HG02884 (cell line): ENCODE data around the gene CNP.

Source experiments
- ATAC-seq: cut with Tn5 transposase; IDR thresholded peaks from one replicate; pipeline ENCODE4 v1.9.1; 2021; ENCODE audit warnings: mild to moderate bottlenecking, moderate library complexity; ENCODE audit not compliant: unreplicated experiment

CNP gene

DNA sequence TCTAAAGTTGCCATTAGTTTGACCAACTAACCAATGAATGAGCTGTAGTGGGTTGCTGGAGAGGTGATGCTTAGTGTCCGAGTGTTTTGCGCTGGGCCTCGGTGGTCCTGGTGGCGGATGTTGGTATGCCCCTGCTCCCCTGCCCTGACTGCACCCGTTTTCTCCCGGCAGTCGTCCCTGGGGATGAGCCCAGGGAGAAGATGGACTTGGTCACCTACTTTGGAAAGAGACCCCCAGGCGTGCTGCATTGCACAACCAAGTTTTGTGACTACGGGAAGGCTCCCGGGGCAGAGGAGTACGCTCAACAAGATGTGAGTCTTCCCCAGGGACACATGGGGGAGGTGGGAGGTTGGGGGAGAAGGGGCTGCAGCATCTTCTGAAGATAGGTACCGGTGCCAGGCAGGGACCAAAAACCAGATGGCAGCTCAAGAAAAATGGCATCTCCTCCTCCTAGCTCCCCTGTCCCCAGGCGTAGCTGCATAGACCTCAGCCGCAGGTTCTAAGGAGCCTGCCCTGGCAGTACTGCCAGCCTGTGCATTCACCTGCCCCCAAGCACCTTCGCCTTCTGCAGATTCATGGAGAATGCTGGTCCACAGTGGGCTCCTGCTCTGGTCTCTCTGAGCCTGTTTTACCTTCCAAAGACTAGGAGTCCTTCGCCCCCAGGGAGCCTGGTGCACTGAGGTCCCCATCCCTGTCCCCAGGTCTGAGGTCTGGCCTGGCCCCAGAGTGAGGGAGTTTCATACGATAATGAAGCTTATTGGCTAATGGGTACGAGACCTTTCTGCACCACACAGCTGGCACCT, 5.3 kb downstream of the CNP start:
- ATAC-seq = no peak

DNA sequence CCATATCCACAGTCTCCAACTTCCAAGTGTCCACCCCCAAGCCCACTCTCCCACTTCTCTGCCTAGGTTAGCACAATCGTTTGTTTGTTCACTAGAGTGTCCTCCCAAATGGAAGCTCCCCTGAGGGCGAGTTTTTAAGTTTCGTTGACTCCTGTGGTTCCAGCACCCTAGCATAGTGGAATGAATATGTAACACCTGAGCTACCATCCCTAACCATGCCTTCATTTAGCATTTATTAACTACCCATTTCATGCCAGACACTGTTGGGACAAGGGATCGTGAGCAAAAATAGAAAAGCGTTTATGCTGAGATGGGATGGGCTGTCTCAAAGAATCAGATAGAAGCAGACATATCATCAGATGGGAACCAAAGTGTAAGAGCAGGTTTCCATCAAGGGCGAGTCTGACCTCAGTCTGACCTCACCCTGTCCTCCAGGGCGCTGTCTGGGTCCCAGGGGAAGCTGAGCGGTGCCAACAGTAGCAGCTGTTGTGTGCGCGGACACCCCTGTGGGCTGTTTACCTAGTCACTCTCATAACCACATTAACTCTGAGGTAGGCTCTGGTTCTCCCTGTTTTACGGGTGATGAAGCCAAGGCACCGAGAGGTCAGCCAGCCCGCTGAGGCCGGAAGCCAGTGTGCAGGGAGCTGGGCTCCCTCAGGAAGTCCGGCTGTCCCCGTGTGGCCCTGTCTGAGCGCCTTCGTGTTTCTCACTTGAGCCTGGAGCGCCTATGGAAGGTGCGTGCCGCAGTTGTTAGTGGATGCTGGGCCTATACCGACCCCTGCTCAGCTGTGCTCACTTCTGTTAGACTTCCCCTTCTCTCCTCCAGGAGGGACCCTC, 6.2 kb downstream of the CNP start:
- no peak for ATAC-seq

DNA sequence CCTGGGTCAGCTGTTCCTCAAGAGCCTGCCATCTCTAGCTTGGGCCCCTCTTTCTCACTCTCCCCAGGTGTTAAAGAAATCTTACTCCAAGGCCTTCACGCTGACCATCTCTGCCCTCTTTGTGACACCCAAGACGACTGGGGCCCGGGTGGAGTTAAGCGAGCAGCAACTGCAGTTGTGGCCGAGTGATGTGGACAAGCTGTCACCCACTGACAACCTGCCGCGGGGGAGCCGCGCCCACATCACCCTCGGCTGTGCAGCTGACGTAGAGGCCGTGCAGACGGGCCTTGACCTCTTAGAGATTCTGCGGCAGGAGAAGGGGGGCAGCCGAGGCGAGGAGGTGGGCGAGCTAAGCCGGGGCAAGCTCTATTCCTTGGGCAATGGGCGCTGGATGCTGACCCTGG, 6.8 kb downstream of the CNP start:
- ATAC-seq = no peak

DNA sequence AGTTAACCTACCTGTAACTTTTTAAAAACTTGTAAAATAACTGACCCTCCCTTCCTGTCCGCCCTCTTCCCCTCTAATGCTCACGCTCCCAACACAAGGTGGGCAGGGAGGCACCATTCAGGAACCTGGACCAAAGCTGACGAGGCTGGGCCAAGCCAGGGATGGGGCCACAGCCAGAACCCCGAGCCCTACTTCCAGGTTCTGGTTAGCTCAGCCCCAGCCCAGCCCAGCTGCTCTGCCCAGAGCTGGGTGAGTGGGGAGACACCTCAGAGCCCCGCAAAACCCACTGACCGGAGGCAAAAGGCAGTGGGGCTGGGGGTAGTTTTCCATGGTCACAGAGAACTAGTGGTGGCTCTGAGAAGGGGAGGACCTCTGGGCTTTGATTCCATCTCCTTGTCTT, 7.4 kb downstream of the CNP start:
- ATAC-seq = no peak

DNA sequence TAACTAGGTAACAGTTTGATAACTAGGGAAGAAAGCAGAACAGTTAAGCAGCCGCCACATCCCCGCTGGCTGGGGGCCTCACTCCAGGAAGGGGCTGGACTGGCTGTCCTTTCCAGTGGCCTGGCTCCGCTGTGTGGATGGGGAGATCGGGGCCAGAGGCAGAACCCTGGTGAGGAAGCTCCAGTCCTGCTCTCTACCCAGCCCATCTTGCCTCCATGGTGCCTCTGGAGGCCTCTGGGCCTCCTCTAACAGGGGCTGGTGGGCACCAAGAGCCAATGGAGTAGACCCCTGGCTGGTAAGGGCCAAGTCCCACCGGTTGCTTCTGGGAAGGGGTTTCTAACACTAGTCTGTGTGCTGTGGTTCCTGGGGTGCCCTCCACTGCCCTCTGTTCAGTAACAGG, 8.1 kb downstream of the CNP start:
- ATAC-seq = no peak

DNA sequence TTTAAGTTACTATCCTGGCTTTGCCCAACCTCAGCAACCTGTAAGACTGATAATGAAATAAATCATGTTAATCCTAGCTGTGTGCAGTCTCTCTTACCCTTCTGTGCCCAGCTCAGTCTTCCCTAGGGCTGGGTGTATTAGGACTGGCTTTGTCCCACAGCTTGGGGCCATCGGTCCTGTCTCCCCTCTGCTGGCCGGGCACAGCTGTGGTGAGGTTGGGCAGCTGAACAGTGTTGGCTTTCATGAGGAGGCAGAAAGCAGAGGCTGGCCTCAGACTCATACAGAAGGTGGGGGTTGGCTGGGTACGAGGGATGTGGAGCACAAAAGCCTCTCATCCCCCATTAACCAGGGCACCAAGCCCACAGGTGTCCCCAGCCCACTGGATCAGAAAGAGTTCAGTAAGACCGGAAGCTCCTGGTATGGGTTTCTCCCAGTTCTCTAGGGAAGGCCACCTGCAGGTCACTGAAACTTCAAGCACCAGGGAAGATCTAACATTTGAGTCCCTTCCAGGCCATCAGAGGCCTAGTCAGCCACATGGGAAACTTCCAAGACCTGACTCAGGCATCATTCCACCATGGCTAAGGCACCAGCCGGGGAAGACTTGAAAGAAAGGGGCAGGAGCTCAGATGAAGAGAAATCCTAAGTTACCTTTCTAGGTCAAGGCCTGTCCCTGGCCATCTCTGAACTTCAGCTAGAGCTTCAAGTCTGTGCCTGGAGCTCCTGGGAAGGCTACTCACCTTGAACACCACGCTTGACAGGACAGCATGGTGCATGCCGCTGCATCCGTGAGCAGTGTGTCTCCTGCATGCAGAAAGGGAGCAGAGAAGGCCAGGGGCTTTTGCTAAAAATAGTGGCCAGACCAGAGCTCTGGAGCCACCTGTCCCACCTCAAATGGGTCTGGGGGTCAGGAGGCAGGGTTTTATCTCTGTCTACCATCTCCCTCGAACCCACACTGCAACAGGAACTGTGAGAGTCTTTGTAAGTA, 8.8 kb downstream of the CNP start:
- ATAC-seq = no peak

DNA sequence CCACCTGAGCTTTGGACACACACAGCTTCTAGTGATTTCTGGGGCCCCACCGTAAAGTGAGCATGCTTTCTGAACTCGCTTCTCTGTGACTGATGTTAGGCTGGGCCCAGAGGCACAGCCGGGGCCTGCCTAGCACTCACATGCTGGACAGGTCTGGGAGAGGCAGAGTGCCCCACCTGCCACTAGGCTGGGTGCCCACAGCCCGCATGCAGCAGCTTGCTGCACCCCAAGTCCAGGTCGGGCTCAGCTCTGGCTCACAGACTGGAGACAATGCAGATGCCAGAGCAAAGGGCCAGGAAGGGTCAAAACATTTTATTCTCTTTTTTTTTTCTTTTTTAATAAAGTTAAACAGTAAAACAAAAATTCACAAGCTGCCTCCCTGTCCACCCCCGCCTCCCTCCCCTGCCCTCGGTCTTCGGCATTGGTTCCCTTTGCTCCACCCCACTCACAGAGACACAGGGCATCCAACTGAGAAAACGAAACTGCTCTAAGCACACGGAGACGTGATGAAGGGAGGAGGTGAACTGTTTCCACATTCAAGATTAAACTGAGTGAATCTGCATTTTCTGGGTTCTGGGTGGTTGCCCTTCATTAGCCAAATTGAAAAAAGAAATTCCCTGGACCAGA, 9.7 kb downstream of the CNP start:
- no peak for ATAC-seq

DNA sequence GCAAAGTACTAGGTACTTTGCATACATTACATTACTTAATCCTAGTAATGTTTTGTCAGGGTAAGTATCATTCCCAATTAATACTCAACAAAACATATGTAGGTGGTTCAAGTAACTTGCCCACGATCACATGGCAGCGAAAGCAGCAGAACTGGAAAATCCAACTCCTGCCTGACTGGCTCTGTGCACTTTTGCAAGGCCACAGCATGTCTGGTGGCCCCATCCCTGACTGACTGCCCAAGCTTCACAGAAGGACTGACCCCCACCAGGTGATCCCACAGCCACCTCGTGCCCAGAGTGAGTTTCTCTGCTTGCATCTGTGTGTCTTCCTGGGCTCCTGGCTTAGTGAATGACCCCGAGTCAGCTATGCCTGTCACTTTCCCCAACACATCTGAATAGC, 11.4 kb downstream of the CNP start:
- no peak for ATAC-seq

DNA sequence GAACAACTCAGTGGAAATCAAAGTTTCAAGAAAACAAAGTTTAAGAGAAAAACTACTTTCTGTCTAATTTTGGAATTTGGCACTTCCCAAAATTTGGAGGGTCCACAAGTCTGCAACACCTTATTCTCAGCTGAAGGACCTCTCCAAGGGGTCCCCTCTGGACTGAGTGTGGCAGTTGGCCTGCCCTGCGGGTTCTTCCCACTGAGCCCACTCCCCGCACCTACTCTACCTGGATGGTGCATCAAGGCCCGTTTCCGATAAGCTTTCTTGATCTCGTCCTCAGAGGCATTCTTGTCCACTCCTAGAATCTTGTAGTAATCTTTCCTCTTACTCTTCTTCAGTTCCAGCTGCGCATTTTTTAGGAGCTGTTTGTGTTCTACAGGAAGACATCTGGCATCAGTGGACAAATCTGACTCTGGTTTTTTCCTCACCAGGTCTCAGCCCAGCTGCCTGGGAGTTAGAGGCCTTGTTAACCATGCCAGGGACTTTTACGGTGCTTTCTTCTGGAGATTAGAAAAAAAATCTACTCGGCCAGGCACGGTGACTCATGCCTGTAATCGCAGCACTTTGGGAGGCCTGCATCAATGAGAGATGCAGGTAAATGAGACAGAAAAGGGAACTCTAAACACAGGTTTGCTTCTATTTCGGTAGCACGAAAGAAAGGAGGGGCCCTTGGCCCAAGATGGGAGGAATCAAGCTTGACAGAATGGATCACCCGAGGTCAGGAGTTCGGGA, 15.6 kb downstream of the CNP start:
- no peak for ATAC-seq

DNA sequence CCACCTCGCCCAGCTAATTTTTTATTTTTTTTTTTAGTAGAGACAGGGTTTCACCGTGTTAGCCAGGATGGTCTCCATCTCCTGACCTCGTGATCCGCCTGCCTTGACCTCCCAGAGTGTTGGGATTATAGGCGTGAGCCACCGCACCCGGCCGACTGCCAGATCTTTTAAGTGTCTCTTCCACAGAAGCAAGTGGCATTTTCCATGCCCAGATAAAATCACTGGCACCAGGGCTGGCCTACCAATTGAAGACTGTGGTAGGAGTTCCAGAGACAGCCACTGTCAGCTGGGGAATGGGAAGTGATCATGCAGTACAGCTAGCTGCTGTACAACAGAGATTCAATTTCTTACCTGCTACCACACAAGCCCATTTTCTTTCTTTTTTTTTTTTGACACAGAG, 17.9 kb downstream of the CNP start:
- ATAC-seq = no peak

DNA sequence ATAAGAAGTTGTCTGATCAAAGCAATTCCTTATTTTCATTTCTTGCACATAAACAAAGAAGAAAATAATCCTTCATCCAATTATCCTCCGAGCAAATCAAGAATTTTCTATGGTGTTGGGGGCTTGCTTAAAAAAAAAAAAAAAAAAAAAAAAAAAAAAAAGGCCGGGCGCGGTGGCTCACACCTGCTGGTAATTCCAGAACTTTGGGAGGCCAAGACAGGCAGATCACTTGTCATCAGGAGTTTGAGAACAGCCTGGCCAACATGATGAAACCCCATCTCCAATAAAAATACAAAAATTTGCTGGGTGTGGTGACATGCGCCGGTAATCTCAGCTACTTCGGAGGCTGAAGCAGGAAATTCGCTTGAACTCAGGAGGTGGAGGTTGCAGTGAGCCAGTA, 19.3 kb downstream of the CNP start:
- ATAC-seq = no peak

DNA sequence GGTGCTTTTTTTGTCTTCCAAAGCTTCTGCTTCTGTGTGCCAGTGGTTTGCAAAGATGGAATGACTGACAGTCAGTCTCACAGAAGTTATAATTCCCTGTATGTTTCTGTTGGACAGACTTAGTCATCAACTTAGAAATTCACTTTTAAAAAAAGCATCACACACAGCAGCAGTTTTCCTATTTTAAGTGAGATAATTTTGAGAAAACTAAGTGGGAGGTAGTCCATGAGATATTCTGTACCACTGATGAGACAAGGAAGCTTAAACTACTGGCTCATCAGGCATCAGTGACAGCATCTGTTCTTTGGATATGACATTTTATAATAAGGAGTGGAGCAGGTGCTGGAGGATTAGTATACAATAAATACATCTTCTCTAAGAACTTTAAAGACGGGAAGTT, 20.0 kb downstream of the CNP start:
- no peak for ATAC-seq

DNA sequence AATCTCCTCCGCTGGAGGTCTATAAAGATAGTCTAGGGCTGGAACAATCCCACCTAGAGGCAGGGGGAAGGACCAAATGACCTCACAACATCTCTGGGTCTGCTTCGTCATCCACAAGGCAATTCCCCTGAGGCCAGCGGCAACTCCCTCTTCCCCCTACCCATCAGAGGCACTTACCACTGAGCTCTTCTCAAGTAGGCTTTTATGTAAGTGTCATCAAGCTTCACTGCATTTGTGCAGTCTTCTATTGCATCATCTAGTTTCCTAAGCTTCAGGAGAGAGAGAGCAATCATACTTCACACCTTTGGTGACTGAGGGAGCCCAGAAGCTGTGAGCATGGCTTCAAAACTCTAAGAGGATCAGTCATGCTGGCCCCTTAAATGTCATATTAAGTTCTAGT, 21.0 kb downstream of the CNP start:
- ATAC-seq = no peak

DNA sequence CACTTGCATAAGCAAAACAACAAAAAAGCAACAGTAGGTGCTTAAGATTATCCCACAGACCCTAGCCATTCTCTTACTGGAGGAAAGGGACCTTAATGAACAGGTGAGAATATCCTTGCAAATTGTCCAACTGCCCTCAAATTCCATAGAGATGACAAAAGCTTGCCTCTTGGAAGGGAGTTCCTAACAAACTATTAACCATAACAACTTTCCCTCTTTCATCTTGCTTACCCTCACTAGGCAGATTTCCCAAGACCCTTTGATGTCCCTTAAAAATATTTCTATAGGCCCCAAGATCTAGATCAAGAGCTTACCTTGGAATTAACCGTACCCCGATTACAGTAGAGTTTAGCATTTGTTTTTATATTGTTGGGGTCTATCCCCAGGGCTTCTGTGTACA, 21.8 kb downstream of the CNP start:
- ATAC-seq = no peak

DNA sequence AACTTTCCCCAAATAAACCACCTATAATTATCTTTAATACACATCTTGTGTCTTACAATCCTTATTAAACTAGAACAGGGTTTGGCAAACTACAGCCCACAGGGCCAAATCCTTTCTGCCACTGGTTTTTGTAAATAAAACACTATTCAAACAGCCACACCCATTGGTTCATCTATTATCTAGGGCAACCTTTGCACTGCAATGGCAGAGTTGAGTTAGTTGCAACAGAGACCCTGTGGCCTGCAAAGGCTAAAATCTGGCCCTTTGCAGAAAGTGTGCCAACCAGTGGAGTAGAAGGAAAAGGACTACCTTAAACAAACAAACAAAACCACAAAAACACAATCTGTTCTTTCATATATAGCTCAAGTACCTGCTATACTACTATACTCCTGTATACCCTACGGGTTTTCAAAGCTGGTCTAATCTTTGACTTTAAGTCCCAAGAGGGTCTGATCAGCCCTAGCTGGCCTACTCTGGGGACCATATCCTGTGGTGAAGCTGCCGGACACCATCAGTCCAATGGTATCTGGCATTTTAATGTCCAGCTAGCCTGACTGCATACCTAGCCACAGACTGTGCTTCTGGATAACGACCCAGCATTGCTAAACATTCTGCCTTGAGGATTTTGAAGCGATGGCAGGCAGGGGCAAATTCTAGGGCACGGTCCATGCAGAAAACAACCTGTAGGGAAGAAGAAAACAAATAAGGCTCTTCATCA, 23.3 kb downstream of the CNP start:
- ATAC-seq = no peak

DNA sequence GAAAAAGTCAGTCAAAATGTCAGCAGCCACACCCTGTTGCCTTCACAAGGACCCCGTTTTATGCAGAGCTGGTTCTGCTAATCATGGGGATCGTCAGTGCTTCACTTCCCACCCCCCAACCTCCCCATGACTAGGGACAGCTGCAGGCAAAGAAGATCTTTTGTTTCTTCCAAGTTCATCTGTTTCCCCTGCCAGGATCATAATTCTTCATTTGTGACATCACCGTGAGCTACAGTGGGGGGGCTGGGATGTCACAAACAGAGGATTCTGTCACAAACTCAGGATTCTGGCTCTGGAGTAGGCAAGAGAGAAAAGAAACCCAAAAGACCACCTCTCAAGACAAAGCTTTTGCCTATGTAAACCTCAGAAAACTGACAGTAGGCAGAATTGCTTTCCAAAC, 26.0 kb downstream of the CNP start:
- ATAC-seq = no peak

DNA sequence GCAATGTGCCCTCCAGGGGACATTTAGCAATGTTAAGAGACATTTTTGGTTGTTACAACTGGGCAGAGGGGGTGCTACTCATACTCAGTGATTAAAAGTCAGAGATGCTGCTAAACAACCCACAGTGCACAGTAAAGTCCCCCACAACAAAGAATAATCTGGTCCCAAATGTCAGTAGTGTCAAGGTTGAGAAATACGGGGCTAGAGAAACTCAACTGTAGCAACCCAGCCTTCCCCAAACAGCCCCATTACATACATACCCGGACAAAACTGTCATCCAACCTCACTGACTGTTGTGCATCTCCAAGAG, 30.2 kb downstream of the CNP start:
- no peak for ATAC-seq

DNA sequence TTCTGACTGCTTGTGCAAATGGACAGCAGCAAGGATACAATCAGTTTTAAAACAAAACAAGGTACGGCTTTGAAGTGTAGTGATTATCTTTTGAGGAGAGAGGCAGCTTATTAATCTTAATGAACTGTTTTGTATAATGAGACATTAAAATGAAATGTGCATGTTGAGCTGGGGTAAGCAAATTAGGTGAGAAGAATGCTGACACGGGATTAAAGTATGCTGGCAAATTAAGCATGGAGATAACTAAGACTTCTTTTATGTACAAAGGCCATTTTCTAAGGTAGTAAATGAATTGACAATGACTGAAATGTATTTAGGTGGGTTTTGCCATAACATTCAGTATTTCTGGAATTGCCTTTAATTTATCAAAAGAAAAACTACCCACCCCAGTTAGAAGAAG, 31.9 kb downstream of the CNP start:
- no peak for ATAC-seq

DNA sequence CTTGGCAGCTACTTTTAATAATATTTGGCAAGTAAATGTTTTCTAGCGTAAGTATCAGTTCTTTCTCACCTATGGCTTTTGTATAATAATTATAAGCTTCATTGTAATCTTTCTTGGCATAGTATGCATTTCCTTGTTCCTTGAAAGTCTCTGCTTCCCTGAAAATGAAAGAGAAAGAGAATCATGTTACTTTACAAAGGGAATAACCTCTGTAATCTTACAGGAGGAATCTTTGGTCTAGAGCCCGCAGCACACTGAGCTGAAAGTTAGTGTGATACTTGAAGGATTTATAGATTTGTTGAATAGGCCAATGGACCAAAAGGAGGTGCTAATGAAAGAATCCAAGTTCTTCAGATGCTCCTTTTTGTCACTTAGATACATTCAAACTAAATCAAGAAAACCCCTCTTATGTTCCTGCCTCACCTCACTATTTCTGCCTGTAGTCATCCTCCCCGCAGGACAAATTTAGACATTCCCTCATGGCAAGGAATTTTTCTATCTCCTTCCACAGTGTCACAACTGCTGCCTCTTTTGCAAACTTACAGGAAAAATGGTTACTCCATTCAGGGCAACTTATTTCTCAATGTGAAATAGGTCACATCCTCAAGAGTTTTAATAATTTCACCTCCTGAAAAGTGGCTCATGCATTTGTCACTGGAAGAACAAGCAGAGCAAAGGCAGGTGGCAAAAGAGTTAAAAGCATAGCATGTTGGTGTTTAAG, 34.0 kb downstream of the CNP start:
- ATAC-seq = no peak
